Smooth muscle cell (in vitro differentiated cells): Measurements from ENCODE around the gene PHPT1. TPM values are rescaled to one million over a fixed set of nuclear protein-coding genes. Genes with fewer than 3 reads are reported as not detected.

Source experiments
- DNase-seq: peaks from one replicate; lab custom pipeline; 2025; ENCODE audit not compliant: unreplicated experiment; lab: John Stamatoyannopoulos, UW
- H2AFZ ChIP-seq: fragments of 200-600 bp; sonication (generic); 2 replicates; pipeline ENCODE4 v1.6.0; 2016; ENCODE audit warnings: antibody characterized with exemption, low read depth, mild to moderate bottlenecking
- H3F3A ChIP-seq: fragments of 200-600 bp; sonication (generic); 2 replicates; pipeline ENCODE4 v1.6.0; 2017; ENCODE audit warnings: antibody characterized with exemption, low read depth
- H3K27ac ChIP-seq: fragments of 200-600 bp; sonication (generic); 2 replicates; pipeline ENCODE4 v1.5.1; 2016; ENCODE audit warnings: low read depth, mild to moderate bottlenecking
- H3K27me3 ChIP-seq: fragments of 200-600 bp; sonication (generic); 2 replicates; pipeline ENCODE4 v1.6.1; 2016; ENCODE audit warnings: low read depth, mild to moderate bottlenecking
- H3K36me3 ChIP-seq: fragments of 200-600 bp; sonication (generic); 2 replicates; pipeline ENCODE4 v1.5.1; 2016; ENCODE audit warnings: low read depth
- H3K4me1 ChIP-seq: fragments of 200-600 bp; sonication (generic); 2 replicates; pipeline ENCODE4 v1.5.1; 2016; ENCODE audit warnings: low read depth
- H3K4me2 ChIP-seq: fragments of 200-600 bp; sonication (generic); 2 replicates; pipeline ENCODE4 v1.6.0; 2016; ENCODE audit warnings: mild to moderate bottlenecking
- H3K4me3 ChIP-seq: fragments of 200-600 bp; sonication (generic); 2 replicates; pipeline ENCODE4 v1.5.1; 2016; ENCODE audit warnings: mild to moderate bottlenecking
- H3K79me2 ChIP-seq: fragments of 200-600 bp; sonication (generic); 2 replicates; pipeline ENCODE4 v1.6.0; 2016; ENCODE audit warnings: low read depth, mild to moderate bottlenecking
- H3K9ac ChIP-seq: fragments of 200-600 bp; sonication (generic); 2 replicates; pipeline ENCODE4 v1.6.0; 2016; ENCODE audit warnings: low read depth
- H3K9me3 ChIP-seq: fragments of 200-600 bp; sonication (generic); replicated peaks from 2 replicates; pipeline ENCODE4 v1.5.1; 2016; ENCODE audit warnings: low read depth
- H4K20me1 ChIP-seq: fragments of 200-600 bp; sonication (generic); 2 replicates; pipeline ENCODE4 v1.6.0; 2016; ENCODE audit warnings: low read depth
- CTCF ChIP-seq: fragments of 200-600 bp; sonication (generic); IDR thresholded peaks from 2 replicates; pipeline ENCODE4 v1.5.1; 2017; ENCODE audit warnings: borderline replicate concordance, mild to moderate bottlenecking, antibody characterized with exemption; ENCODE audit not compliant: insufficient read depth, poor library complexity, severe bottlenecking
- WGBS: methylation state at CpG from one replicate; pipeline ENCODE4 v1.1.7; 2016; ENCODE audit warnings: low lambda C conversion rate; 5-methylcytosine and 5-hydroxymethylcytosine counted together
- polyA plus RNA-seq: library from polyadenylated mRNA; unstranded; fragments of >200 nt; fragmentation: Nextera tagmentation; extraction: Ambion mirVana; gene quantifications from 2 replicates; pipeline ENCODE4 v1.2.1, GENCODE V29; 2016
- total RNA-seq: library from RNA; depleted of rRNA; stranded (reverse); fragments of >200 nt; gene quantifications from 2 replicates; pipeline ENCODE4 v1.2.3, GENCODE V29; 2014

The PHPT1 gene
- total and polyA plus RNA-seq, 2 experiments from 2014 or later, result 173 to 381 TPM

- no peak for TF ChIP-seq CTCF
- peaks cover 9% of the 10 kb centered on the region for H3K79me2 ChIP-seq
These were observed 45.4 kb upstream of the PHPT1 start for GRCh38 chr9:136803551-136804508.

GRCh38 chr9:136804509-136805206, 44.6 kb upstream of the PHPT1 start:
- H3K9me3 ChIP-seq, result no peaks in the 10 kb centered on the region
- no peak overlapping the region for H3K9ac ChIP-seq
- H3K27ac ChIP-seq, result no peak overlapping the region
- H3K4me2 ChIP-seq, result no peak overlapping the region
- no peaks in the 10 kb centered on the region for H3F3A ChIP-seq
- no peak overlapping the region for H3K4me3 ChIP-seq
- no peak overlapping the region for H2AFZ ChIP-seq
- 91% methylated on average over 20 of the region's 20 CpGs for WGBS
- no peaks in the 10 kb centered on the region for H3K36me3 ChIP-seq
- peaks cover 11% of the 10 kb centered on the region for H4K20me1 ChIP-seq
- peaks cover 21% of the 10 kb centered on the region for H3K4me1 ChIP-seq
- no peak for TF ChIP-seq CTCF
- DNase-seq, result no peak
- H3K27me3 ChIP-seq, result no peaks in the 10 kb centered on the region
- peaks cover 17% of the 10 kb centered on the region for H3K79me2 ChIP-seq

More at GRCh38 chr9:136803551-136804508, 45.4 kb upstream of the PHPT1 start:
- Histone ChIP-seq H3K4me1 (peaks cover 24% of the 10 kb centered on the region), H2AFZ (no peak overlapping the region), H3K9me3 (no peaks in the 10 kb centered on the region), H4K20me1 (peaks cover 3% of the 10 kb centered on the region), H3K4me2 (no peak overlapping the region), H3K4me3 (no peak overlapping the region), H3K36me3 (no peaks in the 10 kb centered on the region), H3K9ac (no peak overlapping the region), H3K27me3 (no peaks in the 10 kb centered on the region), H3F3A (peaks cover under 1% of the 10 kb centered on the region), H3K27ac (no peak overlapping the region)
- no peak for DNase-seq
- whole genome bisulfite sequencing, result 97% methylated on average over 22 of the region's 22 CpGs

- Histone ChIP-seq H4K20me1 (peaks cover 17% of the 10 kb centered on the region), H3K4me1 (peaks cover 25% of the 10 kb centered on the region), H3K27ac (no peak overlapping the region), H2AFZ (no peak overlapping the region), H3K4me3 (no peak overlapping the region), H3K4me2 (no peak overlapping the region), H3K79me2 (peaks cover 23% of the 10 kb centered on the region), H3K27me3 (no peaks in the 10 kb centered on the region), H3K9me3 (no peaks in the 10 kb centered on the region), H3F3A (peaks cover 3% of the 10 kb centered on the region), H3K36me3 (no peaks in the 10 kb centered on the region), H3K9ac (no peak overlapping the region)
- TF ChIP-seq CTCF, result no peak
- no peak for DNase-seq
- 87% methylated on average over 12 of the region's 12 CpGs for WGBS
These were observed 43.9 kb upstream of the PHPT1 start for GRCh38 chr9:136805207-136805740.
